HG03108 (cell line): ENCODE data around the gene DDX23.

Experiments
- ATAC-seq: cut with Tn5 transposase; IDR thresholded peaks from one replicate; pipeline ENCODE4 v1.9.1; 2021; ENCODE audit warnings: moderate library complexity; ENCODE audit not compliant: unreplicated experiment

The DDX23 gene

DNA sequence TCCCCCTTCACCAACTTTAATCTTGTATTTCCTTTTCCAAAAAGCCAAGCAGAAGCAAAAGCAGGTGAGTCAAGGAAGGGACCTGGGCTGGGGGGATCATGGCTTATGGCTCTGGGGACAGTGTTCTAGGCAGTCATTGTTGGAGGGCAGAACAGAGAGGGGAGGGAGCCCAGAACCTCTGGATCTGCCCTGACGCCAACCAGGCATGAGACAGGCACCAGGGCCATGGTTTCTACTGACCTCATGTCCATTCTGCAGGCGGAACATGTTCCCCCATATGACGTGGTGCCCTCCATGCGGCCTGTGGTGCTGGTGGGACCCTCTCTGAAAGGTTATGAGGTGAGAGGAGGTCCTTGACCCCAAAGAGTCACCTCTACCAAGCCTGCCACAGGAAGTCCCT lies 27.1 kb downstream of the DDX23 start:
- no peak for ATAC-seq

- ATAC-seq = no peak
Observed at GRCh38 chr12:48824112-48824511, 27.9 kb downstream of the DDX23 start.

DNA sequence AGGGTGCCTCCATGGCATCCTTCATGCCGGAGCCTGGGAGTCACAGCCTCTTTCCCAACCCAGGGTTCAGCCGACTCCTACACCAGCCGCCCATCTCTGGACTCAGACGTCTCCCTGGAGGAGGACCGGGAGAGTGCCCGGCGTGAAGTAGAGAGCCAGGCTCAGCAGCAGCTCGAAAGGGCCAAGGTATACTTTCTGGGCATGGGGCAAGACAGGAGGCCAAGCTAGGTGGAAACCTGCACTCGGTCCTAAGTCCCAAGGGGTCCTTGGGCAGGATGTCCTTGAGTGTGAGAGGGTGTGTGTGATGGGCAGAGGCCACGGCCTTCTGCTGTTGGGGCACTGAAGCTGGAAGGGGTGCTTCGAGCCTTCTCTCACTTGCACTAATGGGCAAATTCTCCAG lies 28.7 kb downstream of the DDX23 start:
- ATAC-seq = no peak

DNA sequence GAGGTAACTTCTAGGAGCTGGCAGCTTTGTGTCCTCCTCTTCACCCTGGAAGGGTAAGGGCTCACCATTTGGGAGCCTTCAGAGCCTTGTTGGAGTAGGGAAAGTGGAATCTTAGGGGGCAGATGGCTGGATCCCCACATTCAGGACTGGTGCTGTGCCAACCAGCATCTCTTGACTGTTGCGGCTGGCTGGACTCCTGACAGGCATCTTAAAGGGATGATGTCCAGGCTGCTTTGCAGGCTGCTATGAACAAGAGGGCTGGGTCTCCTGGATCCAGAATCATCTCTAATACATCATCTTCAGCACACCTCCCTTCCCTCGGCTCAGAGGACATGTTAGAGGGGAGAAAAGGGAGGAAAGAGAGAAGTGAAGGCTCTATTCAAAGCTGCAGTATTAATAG lies 29.3 kb downstream of the DDX23 start:
- no peak for ATAC-seq

- no peak for ATAC-seq
Observed at GRCh38 chr12:48822139-48822538, 29.8 kb downstream of the DDX23 start.

DNA sequence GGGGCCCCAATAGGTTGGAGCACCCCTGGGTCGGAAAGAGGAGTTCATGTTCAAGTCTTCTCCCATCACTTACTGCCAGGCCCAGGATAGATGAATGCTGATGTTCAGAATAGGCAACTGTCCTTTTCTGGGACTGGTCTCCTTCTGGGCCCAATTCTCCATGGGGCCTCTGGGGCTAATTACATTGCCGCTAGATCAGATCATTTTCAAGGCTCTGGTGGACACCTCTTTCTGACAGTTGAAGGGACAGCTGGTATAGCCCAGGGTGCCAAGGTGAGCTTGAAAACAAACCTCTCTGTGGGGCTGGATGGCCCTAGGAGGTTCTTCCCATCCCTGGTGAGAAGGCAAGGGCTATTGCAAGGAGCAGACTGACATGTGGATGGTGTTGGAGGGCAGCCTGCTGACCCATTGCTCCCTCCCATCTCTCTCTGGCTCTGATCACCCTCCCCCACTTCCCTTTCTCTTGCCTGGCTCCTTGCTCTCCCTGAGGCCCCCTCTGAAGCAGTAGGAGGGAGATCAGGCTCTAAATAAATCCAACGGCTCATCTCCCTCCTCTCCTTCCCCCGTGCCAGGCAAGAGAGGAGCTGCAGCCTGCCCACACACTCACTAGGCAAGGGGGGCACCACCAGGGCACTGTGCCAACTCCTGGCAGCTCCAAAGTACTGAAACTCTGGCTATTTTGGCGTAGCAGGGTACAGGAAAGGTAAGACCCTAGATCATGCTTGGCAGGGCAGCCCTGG lies 31.8 kb downstream of the DDX23 start:
- no peak for ATAC-seq

GRCh38 chr12:48818831-48819590 lies 33.0 kb downstream of the DDX23 start:
- ATAC-seq = no peak

DNA sequence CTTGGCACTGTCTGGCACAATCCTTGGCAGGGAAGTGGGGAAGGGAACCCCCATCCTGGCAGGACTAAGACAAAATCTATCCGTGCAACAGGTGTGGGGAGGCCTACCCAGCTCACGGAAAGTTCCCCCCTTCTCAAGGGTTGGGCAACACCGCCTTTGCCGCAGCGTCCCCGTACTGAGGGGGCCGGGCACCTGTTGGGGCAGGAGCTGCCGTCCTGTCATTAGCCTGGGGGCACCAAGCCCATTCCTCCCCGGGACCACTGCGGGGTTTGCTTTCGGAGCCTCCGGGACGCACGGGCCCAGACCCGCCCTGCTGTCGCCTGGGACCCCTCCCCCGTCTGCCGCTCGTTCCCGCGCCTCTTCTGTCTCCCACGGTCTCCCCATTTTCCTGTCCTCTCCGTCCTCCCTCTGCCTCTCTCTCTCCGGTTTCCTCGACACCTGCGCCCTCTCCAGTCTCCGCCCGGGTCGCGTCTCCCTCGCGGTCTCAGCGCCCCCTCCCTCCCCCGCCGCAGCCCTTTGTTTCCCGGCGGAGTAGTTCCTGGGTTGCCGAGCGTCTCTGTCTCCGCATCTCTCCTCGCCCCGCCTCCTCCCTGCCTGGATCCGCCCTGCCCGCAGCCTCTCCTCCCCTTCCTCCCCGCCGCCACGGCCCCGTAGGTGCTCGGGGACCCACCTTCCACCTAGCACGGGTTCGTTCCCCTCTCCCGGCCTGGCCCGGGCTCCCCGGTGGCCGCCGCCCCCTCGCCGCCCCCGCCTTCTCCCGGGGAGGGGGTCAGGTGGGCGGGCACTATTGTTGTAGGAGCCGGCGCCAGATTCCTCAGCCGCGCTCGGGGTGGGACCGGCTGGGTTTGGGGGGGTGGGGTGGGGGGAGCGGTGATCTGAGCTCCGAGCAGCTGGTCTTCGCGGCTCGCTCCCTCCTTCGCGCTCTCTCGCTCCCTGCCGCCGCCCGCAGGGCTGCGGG lies 33.8 kb downstream of the DDX23 start, which contains the start of gene CACNB3:
Gene CACNB3, plus strand, starts transcription at position 624 of the 958 bp plus-strand sequence. CDS start 434 bp downstream, outside the sequence.
- ATAC-seq = peak; percentile 39

DNA sequence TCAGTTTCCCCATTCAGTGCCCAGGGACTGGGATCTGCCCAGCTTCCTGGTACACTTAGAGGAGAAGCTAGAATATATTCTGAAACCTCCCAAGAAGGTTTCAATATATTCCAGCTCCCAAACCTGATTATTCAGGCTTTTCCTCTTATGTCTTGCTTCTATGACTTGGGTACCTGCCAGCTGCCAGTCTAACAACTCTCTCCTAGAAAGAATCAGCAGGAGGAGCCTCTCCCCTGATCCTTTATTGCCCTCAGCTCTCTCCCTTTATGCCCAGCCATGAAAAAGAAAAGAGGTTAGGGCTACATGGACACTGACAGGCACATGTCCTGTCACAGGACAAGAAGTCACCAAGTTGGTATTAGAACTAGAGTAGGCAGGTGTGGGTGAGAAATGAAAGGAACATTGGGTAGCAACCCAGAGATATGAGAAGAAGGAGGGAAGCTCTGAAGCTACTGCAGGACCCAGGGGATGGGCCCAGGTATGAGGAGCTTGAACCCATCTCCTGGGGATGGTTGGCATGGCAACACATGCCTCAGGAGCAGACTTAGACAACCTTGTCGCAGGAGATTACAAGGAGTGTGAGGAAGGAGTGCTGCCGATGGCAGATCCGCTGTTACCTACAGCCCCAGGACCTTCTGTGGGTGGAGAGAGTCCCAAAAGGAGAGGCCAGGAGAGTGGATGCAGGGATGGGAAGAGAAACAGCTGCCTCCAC lies 35.7 kb downstream of the DDX23 start:
- ATAC-seq = no peak

DNA sequence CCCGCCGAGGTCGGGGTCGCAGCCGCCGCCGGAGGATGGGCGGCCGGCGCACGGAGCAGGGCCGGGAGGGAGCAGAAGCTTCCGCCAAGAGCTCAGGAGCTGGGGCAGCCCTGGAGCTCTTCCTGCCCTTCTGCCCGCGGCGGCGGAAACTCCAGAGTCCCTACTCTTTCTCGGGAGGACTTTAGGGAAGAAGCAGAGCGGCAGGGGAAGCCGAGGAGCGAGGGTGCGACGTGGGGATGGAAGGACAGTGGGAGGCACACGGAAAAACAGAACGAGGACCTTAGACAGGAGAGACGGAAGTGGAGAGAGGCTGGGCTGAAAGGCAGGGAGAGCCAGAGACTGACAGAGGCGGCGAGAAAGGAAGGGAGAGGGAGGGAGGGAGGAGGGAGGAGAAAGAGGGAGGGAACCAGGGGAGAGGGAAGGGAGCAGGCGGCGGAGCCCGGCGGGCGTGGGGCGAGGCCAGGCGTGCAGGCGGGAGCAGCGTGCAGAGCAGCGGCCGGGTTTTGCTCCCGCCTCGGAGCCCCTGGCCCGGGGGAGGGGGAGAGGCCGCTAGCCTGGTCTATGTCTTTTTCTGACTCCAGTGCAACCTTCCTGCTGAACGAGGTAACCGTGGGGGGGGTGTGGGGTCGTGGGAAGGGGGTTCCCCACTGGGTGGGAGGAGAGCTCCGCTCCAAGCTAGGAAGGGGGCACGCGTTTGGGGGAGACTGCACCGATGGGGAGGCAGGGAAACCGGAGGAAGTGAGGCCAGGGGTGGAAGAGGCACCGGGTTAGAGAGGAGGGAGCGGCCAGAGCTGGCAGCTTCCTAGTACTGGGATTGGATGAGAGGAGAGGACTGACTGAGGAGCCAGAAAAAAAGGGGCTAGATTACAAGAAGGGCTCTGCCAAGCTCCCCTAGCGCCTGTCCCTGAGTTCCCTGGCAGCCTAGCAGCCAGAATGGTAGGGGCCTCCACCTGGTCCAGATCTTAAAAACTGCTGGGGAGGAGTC lies 36.5 kb downstream of the DDX23 start:
- peak; percentile 16 for ATAC-seq

GRCh38 chr12:48814262-48815125 lies 37.5 kb downstream of the DDX23 start:
- peak; percentile 85 for ATAC-seq

- ATAC-seq = no peak
Observed at GRCh38 chr12:48813465-48814261, 38.3 kb downstream of the DDX23 start.

DNA sequence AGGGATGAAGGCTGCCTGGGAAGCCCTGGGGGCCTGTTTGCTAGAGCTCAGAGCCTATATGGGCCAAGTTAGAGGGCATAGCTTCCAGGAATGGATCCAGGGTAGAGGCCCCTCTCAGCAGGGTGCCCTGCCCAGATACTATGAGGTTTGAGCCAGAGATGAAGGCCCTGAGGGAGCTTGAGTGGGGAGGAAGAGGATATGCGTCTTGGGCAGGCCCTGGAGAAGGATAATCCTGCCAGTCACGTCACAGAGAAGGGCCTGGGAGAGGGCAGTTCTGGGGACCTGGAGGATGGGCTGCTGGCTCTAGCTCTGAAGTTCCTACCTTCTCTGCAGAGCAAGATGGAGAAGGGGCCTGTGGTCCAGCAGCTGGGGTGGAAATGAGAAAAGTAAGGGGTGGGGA lies 39.6 kb downstream of the DDX23 start:
- ATAC-seq = no peak

- no peak for ATAC-seq
Observed at GRCh38 chr12:48811437-48812090, 40.4 kb downstream of the DDX23 start.

- ATAC-seq = no peak
Observed at GRCh38 chr12:48810903-48811431, 41.0 kb downstream of the DDX23 start.

- no peak for ATAC-seq
Observed at GRCh38 chr12:48807981-48808380, 44.0 kb downstream of the DDX23 start.

DNA sequence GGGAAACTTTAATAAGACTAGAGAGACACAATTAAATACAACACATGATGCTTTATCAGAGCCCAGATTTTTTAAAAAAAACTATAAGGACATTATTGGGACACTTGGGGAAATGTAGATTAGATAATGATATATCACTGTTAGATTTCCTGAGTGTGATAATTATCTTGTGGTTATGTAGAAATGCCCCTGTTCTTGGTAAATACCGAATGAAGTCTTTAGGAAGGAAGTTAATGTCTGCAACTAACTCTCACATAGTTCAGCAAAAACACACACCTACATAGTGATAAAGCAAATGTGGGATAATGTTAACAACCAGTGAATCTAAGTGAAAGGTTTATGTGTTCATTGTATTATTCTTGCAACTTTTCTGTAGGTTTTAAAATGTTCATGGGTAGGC lies 48.3 kb downstream of the DDX23 start:
- ATAC-seq = no peak
